Esophagus squamous epithelium (tissue), 4 donors: ENCODE measurements around the gene MAN2B1.

ENCODE experiments used
- CTCF ChIP-seq, 6 experiments: fragments of 450-650 bp in 4 of 6; fragments of 200-600 bp in 2 of 6; sonication (generic) in 2 of 6; IDR thresholded peaks; one replicate each; pipeline ENCODE4 v1.5.1; 2016 to 2019; ENCODE audit warnings: antibody characterized with exemption in 6 of 6, mild to moderate bottlenecking in 4 of 6, moderate library complexity in 4 of 6
- POLR2A ChIP-seq, 4 donors: fragments of 450-650 bp; IDR thresholded peaks; one replicate each; pipeline ENCODE4 v1.6.1; 2017; ENCODE audit warnings: antibody characterized with exemption in 4 of 4, mild to moderate bottlenecking in 4 of 4, moderate library complexity in 3 of 4

- TF ChIP-seq CTCF (IDR thresholded peaks at IDR 0.05) (no peak), POLR2A (IDR thresholded peaks at IDR 0.05) (no peak)
These were observed 14.3 kb downstream of the MAN2B1 start for GRCh38 chr19:12652219-12652618.
